ENCODE results near the gene MYO18A. TPM values are rescaled to one million over a fixed set of nuclear protein-coding genes. Genes with fewer than 3 reads are reported as not detected.

MYO18A gene
- total RNA-seq, 4 donors from 2014 or later, result 112 to 191 (median 136) TPM

DNA sequence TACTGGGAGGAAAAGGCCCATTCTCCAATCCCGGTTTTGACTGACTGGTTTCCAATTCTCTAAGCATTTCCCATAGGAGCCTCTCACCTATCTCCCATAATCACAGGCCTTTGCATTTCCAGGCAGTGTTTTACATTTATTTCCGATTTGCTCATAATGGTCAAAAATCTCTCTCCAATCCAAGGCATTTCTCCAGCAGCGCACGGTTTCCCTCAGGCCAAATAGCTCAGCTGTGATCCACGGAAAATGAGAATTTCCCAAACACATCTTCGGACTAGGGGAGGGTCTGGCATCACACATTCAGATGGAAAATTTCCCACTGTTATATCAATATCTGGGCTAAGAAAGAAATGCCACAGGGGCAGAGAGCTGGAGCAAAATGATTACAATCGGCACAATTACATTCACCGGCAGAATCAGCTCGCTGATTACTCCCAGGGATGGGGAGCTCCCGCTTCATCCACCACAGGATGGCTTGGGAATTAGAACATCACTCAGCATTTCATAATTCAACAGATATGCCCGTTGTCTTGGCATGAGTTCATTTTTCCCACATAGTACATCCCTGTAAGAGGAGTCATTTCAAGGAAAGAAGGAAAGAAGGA lies 130.6 kb downstream of the MYO18A start:
- no peaks in the 10 kb centered on the region for H3K27me3 ChIP-seq
- 61 to 82% methylated on average over 5 to 11 of the region's 11 CpGs for WGBS, 2 donors (ENCODE audit: low coverage in 1 of 2)
- TF ChIP-seq, protein P1, sequence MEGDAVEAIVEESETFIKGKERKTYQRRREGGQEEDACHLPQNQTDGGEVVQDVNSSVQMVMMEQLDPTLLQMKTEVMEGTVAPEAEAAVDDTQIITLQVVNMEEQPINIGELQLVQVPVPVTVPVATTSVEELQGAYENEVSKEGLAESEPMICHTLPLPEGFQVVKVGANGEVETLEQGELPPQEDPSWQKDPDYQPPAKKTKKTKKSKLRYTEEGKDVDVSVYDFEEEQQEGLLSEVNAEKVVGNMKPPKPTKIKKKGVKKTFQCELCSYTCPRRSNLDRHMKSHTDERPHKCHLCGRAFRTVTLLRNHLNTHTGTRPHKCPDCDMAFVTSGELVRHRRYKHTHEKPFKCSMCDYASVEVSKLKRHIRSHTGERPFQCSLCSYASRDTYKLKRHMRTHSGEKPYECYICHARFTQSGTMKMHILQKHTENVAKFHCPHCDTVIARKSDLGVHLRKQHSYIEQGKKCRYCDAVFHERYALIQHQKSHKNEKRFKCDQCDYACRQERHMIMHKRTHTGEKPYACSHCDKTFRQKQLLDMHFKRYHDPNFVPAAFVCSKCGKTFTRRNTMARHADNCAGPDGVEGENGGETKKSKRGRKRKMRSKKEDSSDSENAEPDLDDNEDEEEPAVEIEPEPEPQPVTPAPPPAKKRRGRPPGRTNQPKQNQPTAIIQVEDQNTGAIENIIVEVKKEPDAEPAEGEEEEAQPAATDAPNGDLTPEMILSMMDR (IDR thresholded peaks at IDR 0.05), result no peak
- TF ChIP-seq EP300 (IDR thresholded peaks at IDR 0.05; ENCODE audit: low read depth) (no peak), POLR2A (IDR thresholded peaks at IDR 0.05) (no peak), POLR2AphosphoS5 (IDR thresholded peaks at IDR 0.05) (no peak)
- no peak for DNase-seq
- no peaks in the 10 kb centered on the region for H3K9me3 ChIP-seq
- no peak overlapping the region for H3K4me3 ChIP-seq
- H3K36me3 ChIP-seq, result no peaks in the 10 kb centered on the region
- H3K27ac ChIP-seq, result no peak overlapping the region
- intact Hi-C loops (cut with DNase I; ENCODE audit: low total_unique reads) (no loop called here), in situ Hi-C loops (cut with MboI; ENCODE audit: low pct_ligation_motif_present in 1 of 4, low pct_unique_long_range_greater_than_20kb in 1 of 4, low sequenced_read_pairs in 3 of 4) (no loop called here)
- H3K4me1 ChIP-seq, result no peaks in the 10 kb centered on the region

- intact Hi-C loops (cut with DNase I; ENCODE audit: low total_unique reads), result no loop called here
- H3K36me3 ChIP-seq, result no peaks in the 10 kb centered on the region
- 76 to 82% methylated on average over 4 to 10 of the region's 10 CpGs for WGBS, 2 donors (ENCODE audit: low coverage in 1 of 2)
- no peaks in the 10 kb centered on the region for H3K27me3 ChIP-seq
- DNase-seq, result no peak
- H3K4me1 ChIP-seq, result no peaks in the 10 kb centered on the region
- H3K4me3 ChIP-seq, result no peak overlapping the region
- in situ Hi-C loops (cut with MboI; ENCODE audit: low pct_ligation_motif_present in 1 of 4, low pct_unique_long_range_greater_than_20kb in 1 of 4, low sequenced_read_pairs in 3 of 4), result no loop called here
- no peak overlapping the region for H3K27ac ChIP-seq
- no peak for TF ChIP-seq EP300 (IDR thresholded peaks at IDR 0.05; ENCODE audit: low read depth)
- TF ChIP-seq POLR2A (IDR thresholded peaks at IDR 0.05), result no peak
- TF ChIP-seq POLR2AphosphoS5 (IDR thresholded peaks at IDR 0.05), result no peak
- TF ChIP-seq, protein P1 (IDR thresholded peaks at IDR 0.05), result no peak
- H3K9me3 ChIP-seq, result no peaks in the 10 kb centered on the region
Measured at GRCh38 chr17:29048440-29049368, 131.5 kb downstream of the MYO18A start.

DNA sequence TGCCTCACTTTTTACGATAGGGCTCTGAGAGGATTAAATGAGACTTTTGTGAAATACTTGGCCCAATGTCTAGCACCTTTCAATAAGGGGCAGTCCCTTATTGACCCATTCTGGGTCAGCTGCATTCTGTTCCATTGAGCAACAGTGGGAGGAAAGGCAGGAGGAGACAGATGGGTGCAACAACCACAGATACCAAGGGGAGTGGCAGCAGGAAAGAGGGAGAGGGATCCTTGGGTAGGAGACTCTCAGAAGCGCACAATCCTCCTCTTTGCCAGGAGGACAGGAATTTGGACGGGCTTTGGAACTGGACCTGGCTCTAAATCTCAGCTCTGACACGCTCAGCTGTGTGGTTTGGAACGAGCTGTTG lies 133.7 kb downstream of the MYO18A start:
- DNase-seq, result no peak
- Histone ChIP-seq H3K27me3 (no peaks in the 10 kb centered on the region), H3K9me3 (no peaks in the 10 kb centered on the region), H3K4me3 (no peak overlapping the region), H3K36me3 (no peaks in the 10 kb centered on the region), H3K4me1 (peaks cover 0 to 7% (median 0%) of the 10 kb centered on the region in 4 donors), H3K27ac (no peak overlapping the region)
- intact Hi-C loops (cut with DNase I; ENCODE audit: low total_unique reads), result no loop called here
- WGBS, 2 donors (ENCODE audit: low coverage in 1 of 2), result 74% methylated on average over 5 of the region's 5 CpGs; no CpG with 5 or more reads in 1 of the 2 donors
- TF ChIP-seq, protein P1 (IDR thresholded peaks at IDR 0.05), result no peak
- TF ChIP-seq POLR2A (IDR thresholded peaks at IDR 0.05) (no peak), EP300 (IDR thresholded peaks at IDR 0.05; ENCODE audit: low read depth) (no peak)
- in situ Hi-C loops (cut with MboI; ENCODE audit: low pct_ligation_motif_present in 1 of 4, low pct_unique_long_range_greater_than_20kb in 1 of 4, low sequenced_read_pairs in 3 of 4), result no loop called here

- DNase-seq, result no peak
- WGBS, 2 donors (ENCODE audit: low coverage in 1 of 2), result 37 to 72% methylated on average over 2 to 7 of the region's 7 CpGs
- TF ChIP-seq POLR2A (IDR thresholded peaks at IDR 0.05) (no peak), POLR2AphosphoS5 (IDR thresholded peaks at IDR 0.05) (no peak)
- H3K9me3 ChIP-seq, result no peaks in the 10 kb centered on the region
- intact Hi-C loops (cut with DNase I; ENCODE audit: low total_unique reads), result no loop called here
- peaks cover 0 to 7% (median 0%) of the 10 kb centered on the region in 4 donors for H3K4me1 ChIP-seq
- no peak overlapping the region for H3K27ac ChIP-seq
- no peak overlapping the region for H3K4me3 ChIP-seq
- in situ Hi-C loops (cut with MboI; ENCODE audit: low pct_ligation_motif_present in 1 of 4, low pct_unique_long_range_greater_than_20kb in 1 of 4, low sequenced_read_pairs in 3 of 4), result no loop called here
- H3K36me3 ChIP-seq, result no peaks in the 10 kb centered on the region
- no peaks in the 10 kb centered on the region for H3K27me3 ChIP-seq
Measured at GRCh38 chr17:29045734-29046472, 134.3 kb downstream of the MYO18A start.
